Fibroblast of peridontal ligament (primary cell): Measurements from ENCODE around the gene POC1B.

Experiments used
- DNase-seq: peaks from one replicate; pipeline ENCODE4 v3.0.0-alpha.2; 2010; ENCODE audit errors: extremely low read depth

POC1B gene

GRCh38 chr12:89525824-89526770, at the start of gene POC1B:
Gene POC1B (minus strand): TSS chr12:89526047. CDS start chr12:89525895, 152 bp downstream.
- DNase-seq = peak; percentile 73

- peak; percentile 33 for DNase-seq
These were observed 49.5 kb upstream of the POC1B start for GRCh38 chr12:89575374-89575773.

- DNase-seq = peak; percentile 78
These were observed 48.9 kb upstream of the POC1B start for GRCh38 chr12:89574736-89575208.

GRCh38 chr12:89573051-89573810, 47.4 kb upstream of the POC1B start:
- peak; percentile 20 for DNase-seq

- peak; percentile 94 for DNase-seq
These were observed 45.8 kb upstream of the POC1B start for GRCh38 chr12:89571491-89572195.

- no peak for DNase-seq
These were observed 42.6 kb upstream of the POC1B start for GRCh38 chr12:89568484-89568883.

- no peak for DNase-seq
These were observed 41.9 kb upstream of the POC1B start for GRCh38 chr12:89567691-89568239.

- no peak for DNase-seq
These were observed 40.8 kb upstream of the POC1B start for GRCh38 chr12:89566615-89567014.

GRCh38 chr12:89565002-89565401, 39.2 kb upstream of the POC1B start:
- no peak for DNase-seq

- no peak for DNase-seq
These were observed 33.9 kb upstream of the POC1B start for GRCh38 chr12:89559753-89560152.

- DNase-seq = no peak
These were observed 31.1 kb upstream of the POC1B start for GRCh38 chr12:89556976-89557375.

GRCh38 chr12:89552376-89552775, 26.5 kb upstream of the POC1B start:
- DNase-seq = no peak

GRCh38 chr12:89551747-89552146, 25.9 kb upstream of the POC1B start:
- DNase-seq = no peak

- no peak for DNase-seq
These were observed 21.3 kb upstream of the POC1B start for GRCh38 chr12:89547101-89547500.

- DNase-seq = no peak
These were observed 20.3 kb upstream of the POC1B start for GRCh38 chr12:89546151-89546550.

- peak; percentile 54 for DNase-seq
These were observed 18.9 kb upstream of the POC1B start for GRCh38 chr12:89544681-89545184.

GRCh38 chr12:89544022-89544421, 18.2 kb upstream of the POC1B start:
- DNase-seq = no peak

- DNase-seq = peak; percentile 90
These were observed 17.2 kb upstream of the POC1B start for GRCh38 chr12:89542912-89543592.

- DNase-seq = no peak
These were observed 16.4 kb upstream of the POC1B start for GRCh38 chr12:89542236-89542635.

GRCh38 chr12:89540586-89540985, 14.7 kb upstream of the POC1B start:
- DNase-seq = no peak
